ENCODE results near the gene RAI1. TPM values are rescaled to one million over a fixed set of nuclear protein-coding genes. Genes with fewer than 3 reads are reported as not detected.

RAI1 gene
- total and polyA plus RNA-seq, 9 donors: 1.5 to 57.7 (median 35.3) TPM

DNA sequence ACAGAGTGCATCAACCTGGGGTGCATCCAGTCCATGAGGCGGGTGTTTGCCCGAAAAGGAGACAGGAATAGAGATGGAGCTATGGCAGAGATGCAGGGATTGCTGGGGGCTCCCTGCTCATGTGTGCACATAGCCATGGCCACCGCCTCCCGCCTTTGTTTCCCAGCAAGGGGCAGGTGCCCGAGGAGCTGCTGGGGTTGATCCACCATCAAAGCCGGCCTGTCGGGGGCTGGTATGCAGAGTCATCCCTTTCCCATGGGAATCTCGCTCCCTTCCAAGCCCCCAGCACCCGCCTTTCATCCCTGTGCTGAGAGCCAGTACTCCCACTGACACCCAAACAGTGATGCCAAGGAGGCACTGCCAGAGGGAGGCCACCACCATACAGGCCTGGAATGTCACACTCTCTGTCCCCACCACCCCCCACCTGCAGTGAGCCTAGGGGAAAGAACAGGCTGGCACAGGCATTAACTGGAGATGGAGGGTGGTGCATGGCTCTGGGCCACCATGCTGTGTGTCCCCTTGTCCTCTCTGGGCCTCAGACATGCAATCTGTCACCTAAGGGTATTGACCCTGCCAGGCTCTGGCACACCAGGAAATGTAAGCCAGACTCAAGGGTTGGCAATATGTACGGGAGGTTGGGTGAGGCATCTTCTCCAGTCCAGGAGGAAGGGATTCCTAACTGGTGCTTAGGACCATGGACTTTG is 90.4 kb downstream of the RAI1 start:
- Histone ChIP-seq H3K4me3 (no peak overlapping the region), H3K9me3 (no peaks in the 10 kb centered on the region), H3K36me3 (no peaks in the 10 kb centered on the region), H3K4me1 (ENCODE audit: insufficient read depth) (peaks cover 27% of the 10 kb centered on the region), H3K27me3 (no peaks in the 10 kb centered on the region), H3K27ac (no peak overlapping the region)
- 92 to 95% (median 92%) methylated on average over 10 of the region's 10 CpGs for WGBS, 3 donors
- no peak for TF ChIP-seq POLR2A (IDR thresholded peaks at IDR 0.05)
- no peak for TF ChIP-seq EP300 (IDR thresholded peaks at IDR 0.05)
- TF ChIP-seq, protein P1, sequence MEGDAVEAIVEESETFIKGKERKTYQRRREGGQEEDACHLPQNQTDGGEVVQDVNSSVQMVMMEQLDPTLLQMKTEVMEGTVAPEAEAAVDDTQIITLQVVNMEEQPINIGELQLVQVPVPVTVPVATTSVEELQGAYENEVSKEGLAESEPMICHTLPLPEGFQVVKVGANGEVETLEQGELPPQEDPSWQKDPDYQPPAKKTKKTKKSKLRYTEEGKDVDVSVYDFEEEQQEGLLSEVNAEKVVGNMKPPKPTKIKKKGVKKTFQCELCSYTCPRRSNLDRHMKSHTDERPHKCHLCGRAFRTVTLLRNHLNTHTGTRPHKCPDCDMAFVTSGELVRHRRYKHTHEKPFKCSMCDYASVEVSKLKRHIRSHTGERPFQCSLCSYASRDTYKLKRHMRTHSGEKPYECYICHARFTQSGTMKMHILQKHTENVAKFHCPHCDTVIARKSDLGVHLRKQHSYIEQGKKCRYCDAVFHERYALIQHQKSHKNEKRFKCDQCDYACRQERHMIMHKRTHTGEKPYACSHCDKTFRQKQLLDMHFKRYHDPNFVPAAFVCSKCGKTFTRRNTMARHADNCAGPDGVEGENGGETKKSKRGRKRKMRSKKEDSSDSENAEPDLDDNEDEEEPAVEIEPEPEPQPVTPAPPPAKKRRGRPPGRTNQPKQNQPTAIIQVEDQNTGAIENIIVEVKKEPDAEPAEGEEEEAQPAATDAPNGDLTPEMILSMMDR (IDR thresholded peaks at IDR 0.05): no peak
- DNase-seq: no peak
- intact Hi-C loops (cut with DNase I): no loop called here

DNA sequence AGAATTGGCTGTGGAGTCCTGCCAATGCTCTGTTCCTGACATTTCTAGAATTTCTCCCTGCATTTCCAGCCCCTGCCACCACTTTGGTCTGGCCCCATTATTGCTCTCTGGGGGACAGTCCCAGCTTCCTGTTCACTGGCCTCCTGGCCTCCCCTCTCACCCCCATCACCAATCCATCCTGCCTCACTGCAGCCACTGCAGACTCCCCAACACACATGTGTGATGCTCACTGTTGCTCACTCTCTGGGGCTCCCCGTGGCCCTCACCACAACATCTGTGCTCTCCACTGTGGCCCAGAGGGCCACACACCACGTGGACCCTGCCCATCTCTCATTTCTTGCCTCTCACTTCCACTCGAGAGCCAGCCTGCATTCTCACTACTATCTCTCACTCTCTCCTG is 91.0 kb downstream of the RAI1 start:
- H3K4me3 ChIP-seq: no peak overlapping the region
- H3K4me1 ChIP-seq (ENCODE audit: insufficient read depth): peaks cover 23% of the 10 kb centered on the region
- H3K36me3 ChIP-seq: no peaks in the 10 kb centered on the region
- H3K27me3 ChIP-seq: no peaks in the 10 kb centered on the region
- 70 to 78% (median 76%) methylated on average over 3 of the region's 3 CpGs for WGBS, 3 donors
- intact Hi-C loops (cut with DNase I): no loop called here
- H3K9me3 ChIP-seq: no peaks in the 10 kb centered on the region
- no peak for DNase-seq
- H3K27ac ChIP-seq: no peak overlapping the region
- TF ChIP-seq, protein P1 (IDR thresholded peaks at IDR 0.05): no peak
- no peak for TF ChIP-seq POLR2A (IDR thresholded peaks at IDR 0.05)
- TF ChIP-seq EP300 (IDR thresholded peaks at IDR 0.05): no peak

DNA sequence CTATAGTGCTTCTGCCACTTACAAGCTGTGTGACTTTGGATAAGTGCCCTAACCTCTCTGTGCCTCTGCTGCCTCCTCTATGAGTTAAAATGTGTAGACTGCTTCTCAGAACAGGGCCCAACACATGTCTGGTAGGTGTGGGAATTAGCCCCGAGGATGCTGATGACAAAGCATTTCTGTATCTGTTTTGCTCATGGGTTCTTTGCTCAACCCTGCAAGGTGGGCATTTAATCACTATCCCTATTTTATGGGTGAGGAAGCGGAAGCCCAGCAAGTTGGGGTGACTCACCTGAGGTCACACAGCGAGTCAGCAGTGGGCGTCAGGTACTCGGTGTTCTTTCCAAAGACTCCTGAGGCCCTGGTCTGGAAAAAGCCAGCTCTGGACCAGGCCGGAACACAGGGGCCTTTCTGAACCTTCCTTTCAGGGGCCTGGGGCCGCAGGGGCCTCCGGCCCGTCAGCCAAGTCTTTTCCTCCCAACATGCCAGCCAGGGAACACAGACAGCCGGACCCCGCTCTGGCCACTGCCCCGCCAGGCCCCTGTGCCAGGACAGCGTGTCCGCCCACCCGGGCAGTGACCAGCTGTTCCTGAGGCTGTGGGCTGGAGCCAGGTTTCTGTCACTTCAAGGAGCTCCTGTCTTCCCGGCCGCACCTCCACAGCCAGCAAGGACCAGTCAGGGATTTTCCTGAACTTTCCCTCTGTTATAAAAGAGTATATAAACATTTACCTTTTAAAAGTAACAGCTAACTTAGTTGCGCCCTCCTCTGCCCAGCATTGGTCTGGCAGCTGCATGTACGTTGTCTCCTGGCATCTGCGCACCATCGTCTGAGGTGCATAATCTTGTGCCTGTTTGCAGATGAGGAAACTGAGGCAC is 93.0 kb downstream of the RAI1 start:
- no peaks in the 10 kb centered on the region for H3K9me3 ChIP-seq
- intact Hi-C loops (cut with DNase I): no loop called here
- TF ChIP-seq EP300 (IDR thresholded peaks at IDR 0.05) (no peak), POLR2A (IDR thresholded peaks at IDR 0.05) (no peak)
- TF ChIP-seq, protein P1 (IDR thresholded peaks at IDR 0.05): no peak
- H3K27ac ChIP-seq: no peak overlapping the region
- WGBS, 3 donors: 44 to 65% (median 60%) methylated on average over 21 of the region's 21 CpGs
- H3K4me3 ChIP-seq: no peak overlapping the region
- no peaks in the 10 kb centered on the region for H3K27me3 ChIP-seq
- H3K36me3 ChIP-seq: no peaks in the 10 kb centered on the region
- DNase-seq: no peak
- H3K4me1 ChIP-seq (ENCODE audit: insufficient read depth): peaks cover 28% of the 10 kb centered on the region

DNA sequence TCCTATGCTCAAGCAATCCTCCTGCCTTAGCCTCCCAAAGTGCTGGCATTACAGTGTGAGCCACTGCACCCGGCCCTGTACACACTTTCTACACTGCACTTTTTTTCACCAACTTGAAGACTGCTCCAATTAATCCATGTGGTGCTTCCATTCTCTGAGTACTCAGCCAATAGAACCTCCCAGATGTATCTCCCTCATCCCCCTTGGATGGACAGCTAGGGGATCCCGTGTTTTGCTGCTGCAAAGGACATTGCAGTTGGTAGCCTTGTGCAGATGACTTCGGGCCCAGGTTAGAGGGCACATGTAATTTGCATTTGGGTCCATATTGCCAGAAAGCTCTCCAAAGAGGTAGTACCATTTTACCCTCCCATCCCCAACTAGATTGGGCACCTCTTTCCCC is 95.6 kb downstream of the RAI1 start:
- WGBS, 3 donors: 73 to 96% (median 93%) methylated on average over 3 of the region's 3 CpGs
- intact Hi-C loops (cut with DNase I): no loop called here

More for the DNA sequence above, 95.6 kb downstream of the RAI1 start:
- TF ChIP-seq, protein P1 (IDR thresholded peaks at IDR 0.05): no peak
- no peak for TF ChIP-seq EP300 (IDR thresholded peaks at IDR 0.05)
- TF ChIP-seq POLR2A (IDR thresholded peaks at IDR 0.05): no peak
- Histone ChIP-seq H3K27me3 (no peaks in the 10 kb centered on the region), H3K27ac (no peak overlapping the region), H3K36me3 (no peaks in the 10 kb centered on the region), H3K4me1 (ENCODE audit: insufficient read depth) (peaks cover 22% of the 10 kb centered on the region), H3K9me3 (no peaks in the 10 kb centered on the region), H3K4me3 (no peak overlapping the region)
- no peak for DNase-seq

All from ovary (tissue), 9 donors.